GM08714 (cell line): ENCODE measurements around the gene GALNT14.

Experiments
- H3K4me3 ChIP-seq: fragments of 200-500 bp; sonication (Bioruptor generic); 2 replicates; pipeline ENCODE4 v1.5.1; 2014; ENCODE audit warnings: mild to moderate bottlenecking, low read length, inconsistent platforms
- ZNF274 ChIP-seq: IDR thresholded peaks from 2 replicates; pipeline ENCODE4 v1.6.1; 2012; ENCODE audit warnings: mild to moderate bottlenecking, low read depth, low read length

GALNT14 gene

GRCh38 chr2:31047599-31047998 lies 90.6 kb downstream of the GALNT14 start:
- no peak for TF ChIP-seq ZNF274

GRCh38 chr2:31038385-31038784 lies 99.9 kb downstream of the GALNT14 start:
- no peak for TF ChIP-seq ZNF274
- H3K4me3 ChIP-seq, result no peak overlapping the region

More at GRCh38 chr2:31047599-31047998, 90.6 kb downstream of the GALNT14 start:
- H3K4me3 ChIP-seq, result no peak overlapping the region

GRCh38 chr2:31037058-31037457 lies 101.2 kb downstream of the GALNT14 start:
- no peak overlapping the region for H3K4me3 ChIP-seq
- no peak for TF ChIP-seq ZNF274

- no peak for TF ChIP-seq ZNF274
- no peak overlapping the region for H3K4me3 ChIP-seq
Measured at GRCh38 chr2:31033032-31033431, 105.2 kb downstream of the GALNT14 start.

GRCh38 chr2:31032475-31032874 lies 105.8 kb downstream of the GALNT14 start:
- TF ChIP-seq ZNF274, result no peak
- no peak overlapping the region for H3K4me3 ChIP-seq

- no peak overlapping the region for H3K4me3 ChIP-seq
- TF ChIP-seq ZNF274, result no peak
Measured at GRCh38 chr2:31031132-31031706, 107.0 kb downstream of the GALNT14 start.

- no peak for TF ChIP-seq ZNF274
- no peak overlapping the region for H3K4me3 ChIP-seq
Measured at GRCh38 chr2:31028417-31028816, 109.8 kb downstream of the GALNT14 start.

- no peak overlapping the region for H3K4me3 ChIP-seq
- no peak for TF ChIP-seq ZNF274
Measured at GRCh38 chr2:31027549-31027948, 110.7 kb downstream of the GALNT14 start.

GRCh38 chr2:31023541-31023940 lies 114.7 kb downstream of the GALNT14 start:
- no peak for TF ChIP-seq ZNF274
- H3K4me3 ChIP-seq, result no peak overlapping the region

GRCh38 chr2:31020713-31021112 lies 117.5 kb downstream of the GALNT14 start:
- H3K4me3 ChIP-seq, result no peak overlapping the region
- TF ChIP-seq ZNF274, result no peak

GRCh38 chr2:31018280-31018679 lies 120.0 kb downstream of the GALNT14 start:
- no peak overlapping the region for H3K4me3 ChIP-seq

GRCh38 chr2:31016648-31017047 lies 121.6 kb downstream of the GALNT14 start:
- no peak for TF ChIP-seq ZNF274
- H3K4me3 ChIP-seq, result no peak overlapping the region

More at GRCh38 chr2:31018280-31018679, 120.0 kb downstream of the GALNT14 start:
- no peak for TF ChIP-seq ZNF274

- TF ChIP-seq ZNF274, result no peak
- H3K4me3 ChIP-seq, result no peak overlapping the region
Measured at GRCh38 chr2:31014516-31014915, 123.7 kb downstream of the GALNT14 start.

- no peak overlapping the region for H3K4me3 ChIP-seq
- TF ChIP-seq ZNF274, result no peak
Measured at GRCh38 chr2:31013301-31013700, 124.9 kb downstream of the GALNT14 start.

GRCh38 chr2:31012406-31012805 lies 125.8 kb downstream of the GALNT14 start:
- TF ChIP-seq ZNF274, result no peak
- no peak overlapping the region for H3K4me3 ChIP-seq

GRCh38 chr2:31011587-31011986 lies 126.7 kb downstream of the GALNT14 start:
- H3K4me3 ChIP-seq, result no peak overlapping the region
- TF ChIP-seq ZNF274, result no peak
